IMR-90 (cell line): ENCODE results near the gene RABGGTA. TPM values are rescaled to one million over a fixed set of nuclear protein-coding genes. Genes with fewer than 3 reads are reported as not detected.

ENCODE experiments used
- ATAC-seq: fragments of 200-7000 bp; cut with Tn5 transposase; 2 replicates; pipeline ENCODE4 v1.9.1; 2020; ENCODE audit warnings: low read depth, mild to moderate bottlenecking, moderate library complexity
- BruUV-seq: library from RNA; stranded (reverse); fragments of 400-500 nt; replicated peaks from 2 replicates; lab custom pipeline; 2021; lab: Mats Ljungman, UMichigan
- CTCF ChIA-PET: fragments of 300-600 bp; formaldehyde crosslinking; extraction: SDS; loops from one replicate; lab custom pipeline; 2021; ENCODE audit warnings: antibody characterized with exemption; lab: Yijun Ruan, JAX
- POLR2A ChIA-PET: fragments of 300-600 bp; sonication (Branson Sonifier 250); formaldehyde crosslinking; loops from one replicate; lab custom pipeline; 2022; ENCODE audit warnings: antibody characterized with exemption; ENCODE audit not compliant: unreplicated experiment; lab: Charles Lee
- DNase-seq: peaks from one replicate; pipeline ENCODE4 v3.0.0; 2013
- H2AFZ ChIP-seq: replicated peaks from 2 replicates; pipeline ENCODE3; 2013; ENCODE audit warnings: low read length, mild to moderate bottlenecking; ENCODE audit not compliant: poor library complexity
- H2AK5ac ChIP-seq: 2 replicates; pipeline ENCODE4 v1.6.1; 2013; ENCODE audit warnings: low read depth, low read length, inconsistent platforms
- H2AK9ac ChIP-seq: replicated peaks from 2 replicates; pipeline ENCODE3; 2013; ENCODE audit warnings: mild to moderate bottlenecking, low read depth, low read length, moderate library complexity; ENCODE audit not compliant: poor library complexity
- H2BK120ac ChIP-seq: 2 replicates; pipeline ENCODE4 v1.6.1; 2013; ENCODE audit warnings: low read depth, low read length, inconsistent platforms
- H2BK15ac ChIP-seq: 3 replicates; pipeline ENCODE4 v1.6.1; 2013; ENCODE audit warnings: low read depth, low read length, inconsistent platforms
- H2BK20ac ChIP-seq: 2 replicates; pipeline ENCODE4 v1.6.1; 2013; ENCODE audit warnings: low read depth, mild to moderate bottlenecking, inconsistent platforms, low read length, moderate library complexity
- H2BK5ac ChIP-seq: 2 replicates; pipeline ENCODE4 v1.6.1; 2013; ENCODE audit warnings: mild to moderate bottlenecking, low read depth, low read length, inconsistent platforms; ENCODE audit not compliant: poor library complexity, severe bottlenecking
- H3K14ac ChIP-seq: replicated peaks from 2 replicates; pipeline ENCODE4 v1.6.1; 2013; ENCODE audit warnings: low read depth, low read length, inconsistent platforms
- H3K18ac ChIP-seq: 2 replicates; pipeline ENCODE4 v1.6.1; 2013; ENCODE audit warnings: low read depth, low read length, control low read depth
- H3K23ac ChIP-seq: 2 replicates; pipeline ENCODE4 v1.6.1; 2013; ENCODE audit warnings: low read depth, low read length, inconsistent platforms
- H3K27ac ChIP-seq: 2 replicates; pipeline ENCODE4 v1.5.1; 2013; ENCODE audit warnings: mild to moderate bottlenecking, control low read depth, low read length; ENCODE audit not compliant: insufficient read depth
- H3K27me3 ChIP-seq: 2 replicates; pipeline ENCODE4 v1.6.1; 2013; ENCODE audit warnings: low read length; ENCODE audit not compliant: control insufficient read depth, insufficient read depth
- H3K36me3 ChIP-seq: 2 replicates; pipeline ENCODE4 v1.6.1; 2013; ENCODE audit warnings: low read length, mixed read lengths; ENCODE audit not compliant: control insufficient read depth, insufficient read depth
- H3K4ac ChIP-seq: 2 replicates; pipeline ENCODE4 v1.6.1; 2013; ENCODE audit warnings: low read depth, low read length, inconsistent platforms
- H3K4me1 ChIP-seq: 2 replicates; pipeline ENCODE4 v1.6.1; 2013; ENCODE audit warnings: low read length, mixed read lengths; ENCODE audit not compliant: control insufficient read depth, insufficient read depth
- H3K4me2 ChIP-seq: 2 replicates; pipeline ENCODE4 v1.6.1; 2013; ENCODE audit warnings: low read depth, mild to moderate bottlenecking, control low read depth, low read length, moderate library complexity
- H3K4me3 ChIP-seq: 2 replicates; pipeline ENCODE4 v1.5.1; 2013; ENCODE audit warnings: low read depth, mild to moderate bottlenecking, control low read depth, low read length, moderate library complexity; ENCODE audit not compliant: insufficient read depth
- H3K56ac ChIP-seq: 2 replicates; pipeline ENCODE4 v1.6.1; 2013; ENCODE audit warnings: low read length, inconsistent platforms; ENCODE audit not compliant: insufficient read depth; ENCODE audit errors: extremely low read depth
- H3K79me1 ChIP-seq, 2 experiments: 2 replicates each; pipeline ENCODE4 v1.6.1; 2013; ENCODE audit warnings: low read length in 2 of 2, inconsistent platforms in 1 of 2, low read depth in 1 of 2
- H3K9ac ChIP-seq: 2 replicates; pipeline ENCODE4 v1.6.1; 2013; ENCODE audit warnings: low read depth, low read length, control low read depth
- H3K9me1 ChIP-seq: 2 replicates; pipeline ENCODE4 v1.6.1; 2013; ENCODE audit warnings: low read length, inconsistent platforms; ENCODE audit not compliant: insufficient read depth
- H3K9me3 ChIP-seq: 2 replicates; pipeline ENCODE4 v1.6.1; 2013; ENCODE audit warnings: low read length; ENCODE audit not compliant: control insufficient read depth, insufficient read depth
- H4K20me1 ChIP-seq: 2 replicates; pipeline ENCODE4 v1.6.1; 2013; ENCODE audit warnings: low read length, inconsistent platforms; ENCODE audit not compliant: insufficient read depth
- H4K5ac ChIP-seq: 2 replicates; pipeline ENCODE4 v1.6.1; 2013; ENCODE audit warnings: mild to moderate bottlenecking, low read depth, low read length, control low read depth
- H4K8ac ChIP-seq, 2 experiments: 2 replicates each; pipeline ENCODE4 v1.6.1; 2013; ENCODE audit warnings: low read depth in 2 of 2, low read length in 2 of 2, control low read depth in 1 of 2, inconsistent platforms in 1 of 2
- H4K91ac ChIP-seq: 2 replicates; pipeline ENCODE4 v1.6.1; 2013; ENCODE audit warnings: low read depth, low read length, inconsistent platforms; ENCODE audit not compliant: insufficient read depth
- BHLHE40 ChIP-seq: fragments of 150-350 bp; IDR thresholded peaks from 2 replicates; pipeline ENCODE4 v1.6.1; 2016; ENCODE audit warnings: mild to moderate bottlenecking, low read depth, low read length
- CEBPB ChIP-seq: IDR thresholded peaks from 2 replicates; pipeline ENCODE4 v1.6.1; 2012; ENCODE audit warnings: low read depth, low read length, improper control_type of control experiment
- CHD1 ChIP-seq: IDR thresholded peaks from 2 replicates; pipeline ENCODE4 v1.6.1; 2012; ENCODE audit warnings: low read depth, low read length, improper control_type of control experiment
- FOS ChIP-seq: fragments of 150-350 bp; IDR thresholded peaks from 2 replicates; pipeline ENCODE4 v1.6.1; 2016; ENCODE audit warnings: low read depth, low read length
- MAZ ChIP-seq: IDR thresholded peaks from 2 replicates; pipeline ENCODE4 v1.6.1; 2012; ENCODE audit warnings: low read depth, mild to moderate bottlenecking, low read length, improper control_type of control experiment, moderate library complexity, borderline replicate concordance
- MXI1 ChIP-seq: IDR thresholded peaks from 2 replicates; pipeline ENCODE4 v1.6.1; 2012; ENCODE audit warnings: low read depth, mild to moderate bottlenecking, low read length, moderate library complexity, borderline replicate concordance
- NFE2L2 ChIP-seq: fragments of 150-350 bp; IDR thresholded peaks from 2 replicates; pipeline ENCODE4 v1.6.1; 2016; ENCODE audit warnings: low read depth, mild to moderate bottlenecking, low read length
- POLR2A ChIP-seq: IDR thresholded peaks from 2 replicates; pipeline ENCODE4 v1.6.1; 2012; ENCODE audit warnings: mild to moderate bottlenecking, low read depth, low read length
- RAD21 ChIP-seq: IDR thresholded peaks from 2 replicates; pipeline ENCODE4 v1.6.1; 2012; ENCODE audit warnings: low read length, improper control_type of control experiment
- RFX5 ChIP-seq: IDR thresholded peaks from 2 replicates; pipeline ENCODE4 v1.8.0; 2012; ENCODE audit warnings: low read depth, mild to moderate bottlenecking, low read length, moderate library complexity
- SMC3 ChIP-seq: fragments of 150-350 bp; IDR thresholded peaks from 2 replicates; pipeline ENCODE4 v1.6.1; 2016; ENCODE audit warnings: low read depth, mild to moderate bottlenecking, antibody characterized with exemption, low read length, moderate library complexity
- WGBS, 2 experiments: methylation state at CpG; one replicate each; pipeline versions ENCODE4 v1.1.5 to v1.1.7; 2013; ENCODE audit warnings: missing lambda C conversion rate in 2 of 2; ENCODE audit not compliant: insufficient read length in 1 of 2; ENCODE audit errors: extremely low coverage in 2 of 2; 5-methylcytosine and 5-hydroxymethylcytosine counted together
- dilution Hi-C: fragments of 300-500 bp; cut with HindIII; formaldehyde crosslinking; loops from one replicate; pipeline ENCODE4 v1.14.3; 2018; ENCODE audit warnings: low sequenced_read_pairs; ENCODE audit not compliant: unreplicated experiment
- in situ Hi-C: fragments of 300-500 bp; cut with MboI; formaldehyde crosslinking; loops from 3 replicates; pipeline ENCODE4 v1.14.3; 2019; ENCODE audit warnings: low sequenced_read_pairs, inconsistent platforms, mixed read lengths
- intact Hi-C: fragments of 100-400 bp; cut with micrococcal nuclease; formaldehyde crosslinking; loops from 2 replicates; pipeline ENCODE4 v1.10.0; 2022
- polyA plus RNA-seq, 3 experiments: library from polyadenylated mRNA; depleted of rRNA; stranded (reverse); fragments of >200 nt; gene quantifications; 2 replicates each; pipeline ENCODE4 v1.2.3, GENCODE V29; 2012; ENCODE audit warnings: low replicate concordance in 1 of 3
- total RNA-seq: library from RNA; depleted of rRNA; stranded (reverse); fragments of >200 nt; gene quantifications from 2 replicates; pipeline ENCODE4 v1.2.3, GENCODE V29; 2012
- TF ChIP-seq, protein P1 (sequence below): conservative IDR thresholded peaks from 2 replicates; pipeline ENCODE4 v1.5.1; 2012; ENCODE audit warnings: mild to moderate bottlenecking, low read depth, low read length, improper control_type of control experiment
- TF ChIP-seq, protein P2 (sequence below): fragments of 150-350 bp; IDR thresholded peaks from 2 replicates; pipeline ENCODE4 v1.6.1; 2017; ENCODE audit warnings: mild to moderate bottlenecking, antibody characterized with exemption, low read length, low read depth
- TF ChIP-seq, protein P3 (sequence below): fragments of 150-350 bp; IDR thresholded peaks from 2 replicates; pipeline ENCODE4 v1.6.1; 2016; ENCODE audit warnings: low read depth, mild to moderate bottlenecking, low read length, moderate library complexity, borderline replicate concordance

The RABGGTA gene
- total and polyA plus RNA-seq, 2 of the 4 experiments (the other 2 are of a cell fraction), result 25.6 to 55.6 TPM

GRCh38 chr14:24252289-24253124 lies 18.9 kb downstream of the RABGGTA start:
- peak overlapping the region; percentile 70 for H2AFZ ChIP-seq
- in situ Hi-C loops, result no loop called here
- H3K56ac ChIP-seq, result no peak overlapping the region
- peak overlapping the region; percentile 11 for H3K27ac ChIP-seq
- peak overlapping the region; percentile 91 for H2AK9ac ChIP-seq
- ATAC-seq, result no peak
- peak overlapping the region; percentile 81 for H2BK20ac ChIP-seq
- H4K5ac ChIP-seq, result peak overlapping the region; percentile 53; the same call in 1 of the 2 replicates
- H3K27me3 ChIP-seq, result no peaks in the 10 kb centered on the region
- ChIA-PET POLR2A (interaction anchor here (2.5 kb wide), 1 partner anchor 10 kb away, joined by 7 read pairs; the partner anchor contains the start of gene TINF2), CTCF (interaction anchor here (1.1 to 2.5 kb wide), 2 partner anchors 9 to 18 kb away, joined by 4 to 10 read pairs; partner anchors contain the start of genes RABGGTA and TINF2)
- H3K4me2 ChIP-seq, result no peak overlapping the region
- peak overlapping the region; percentile 62 to 82; a peak in 3 of 4 replicates for H4K8ac ChIP-seq
- H3K79me1 ChIP-seq, result no peaks in the 10 kb centered on the region
- H3K23ac ChIP-seq, result peak overlapping the region; percentile 45; the same call in 1 of the 2 replicates
- intact Hi-C loops, result no loop called here
- peak overlapping the region; percentile 83 for H2AK5ac ChIP-seq
- H3K4me1 ChIP-seq, result peaks cover 13% of the 10 kb centered on the region
- peaks cover 25% of the 10 kb centered on the region for H3K9me1 ChIP-seq
- peak overlapping the region; percentile 78 for H2BK5ac ChIP-seq
- peaks cover 2% of the 10 kb centered on the region; the same call in 1 of the 2 replicates for H3K36me3 ChIP-seq
- no peak for DNase-seq
- peak overlapping the region; percentile 80 for H2BK120ac ChIP-seq
- 80% methylated on average over 1 of the region's 11 CpGs; no CpG with 5 or more reads in 1 of the 2 experiments for WGBS, 2 experiments
- H3K4me3 ChIP-seq, result no peak overlapping the region
- peak overlapping the region; percentile 50; the same call in 1 of the 2 replicates for H3K18ac ChIP-seq
- dilution Hi-C loops, result no loop called here
- BruUV-seq, result no TSS peak
- H3K4ac ChIP-seq, result peak overlapping the region; percentile 82
- peak overlapping the region; percentile 85 for H4K91ac ChIP-seq
- peak overlapping the region; percentile 72; the same call in 2 of the 3 replicates for H2BK15ac ChIP-seq
- no peaks in the 10 kb centered on the region for H3K9me3 ChIP-seq
- no peak overlapping the region for H3K9ac ChIP-seq
- no peaks in the 10 kb centered on the region for H4K20me1 ChIP-seq
- H3K14ac ChIP-seq, result peak overlapping the region; percentile 61
- TF ChIP-seq CEBPB (no peak), SMC3 (no peak), MXI1 (no peak), FOS (no peak), RAD21 (no peak), MAZ (no peak), NFE2L2 (no peak), CHD1 (no peak), POLR2A (no peak), BHLHE40 (no peak), RFX5 (no peak)
- TF ChIP-seq, protein P1, sequence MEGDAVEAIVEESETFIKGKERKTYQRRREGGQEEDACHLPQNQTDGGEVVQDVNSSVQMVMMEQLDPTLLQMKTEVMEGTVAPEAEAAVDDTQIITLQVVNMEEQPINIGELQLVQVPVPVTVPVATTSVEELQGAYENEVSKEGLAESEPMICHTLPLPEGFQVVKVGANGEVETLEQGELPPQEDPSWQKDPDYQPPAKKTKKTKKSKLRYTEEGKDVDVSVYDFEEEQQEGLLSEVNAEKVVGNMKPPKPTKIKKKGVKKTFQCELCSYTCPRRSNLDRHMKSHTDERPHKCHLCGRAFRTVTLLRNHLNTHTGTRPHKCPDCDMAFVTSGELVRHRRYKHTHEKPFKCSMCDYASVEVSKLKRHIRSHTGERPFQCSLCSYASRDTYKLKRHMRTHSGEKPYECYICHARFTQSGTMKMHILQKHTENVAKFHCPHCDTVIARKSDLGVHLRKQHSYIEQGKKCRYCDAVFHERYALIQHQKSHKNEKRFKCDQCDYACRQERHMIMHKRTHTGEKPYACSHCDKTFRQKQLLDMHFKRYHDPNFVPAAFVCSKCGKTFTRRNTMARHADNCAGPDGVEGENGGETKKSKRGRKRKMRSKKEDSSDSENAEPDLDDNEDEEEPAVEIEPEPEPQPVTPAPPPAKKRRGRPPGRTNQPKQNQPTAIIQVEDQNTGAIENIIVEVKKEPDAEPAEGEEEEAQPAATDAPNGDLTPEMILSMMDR, result no peak
- TF ChIP-seq, protein P2, sequence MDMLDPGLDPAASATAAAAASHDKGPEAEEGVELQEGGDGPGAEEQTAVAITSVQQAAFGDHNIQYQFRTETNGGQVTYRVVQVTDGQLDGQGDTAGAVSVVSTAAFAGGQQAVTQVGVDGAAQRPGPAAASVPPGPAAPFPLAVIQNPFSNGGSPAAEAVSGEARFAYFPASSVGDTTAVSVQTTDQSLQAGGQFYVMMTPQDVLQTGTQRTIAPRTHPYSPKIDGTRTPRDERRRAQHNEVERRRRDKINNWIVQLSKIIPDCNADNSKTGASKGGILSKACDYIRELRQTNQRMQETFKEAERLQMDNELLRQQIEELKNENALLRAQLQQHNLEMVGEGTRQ, result no peak
- TF ChIP-seq, protein P3, sequence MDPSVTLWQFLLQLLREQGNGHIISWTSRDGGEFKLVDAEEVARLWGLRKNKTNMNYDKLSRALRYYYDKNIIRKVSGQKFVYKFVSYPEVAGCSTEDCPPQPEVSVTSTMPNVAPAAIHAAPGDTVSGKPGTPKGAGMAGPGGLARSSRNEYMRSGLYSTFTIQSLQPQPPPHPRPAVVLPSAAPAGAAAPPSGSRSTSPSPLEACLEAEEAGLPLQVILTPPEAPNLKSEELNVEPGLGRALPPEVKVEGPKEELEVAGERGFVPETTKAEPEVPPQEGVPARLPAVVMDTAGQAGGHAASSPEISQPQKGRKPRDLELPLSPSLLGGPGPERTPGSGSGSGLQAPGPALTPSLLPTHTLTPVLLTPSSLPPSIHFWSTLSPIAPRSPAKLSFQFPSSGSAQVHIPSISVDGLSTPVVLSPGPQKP, result no peak
